Eye (tissue), 1 donor: ENCODE results near the gene EXOSC2.

Source experiments
- DNase-seq: peaks from one replicate; pipeline ENCODE4 v3.0.0-alpha.2; 2015

Gene EXOSC2, protein sequence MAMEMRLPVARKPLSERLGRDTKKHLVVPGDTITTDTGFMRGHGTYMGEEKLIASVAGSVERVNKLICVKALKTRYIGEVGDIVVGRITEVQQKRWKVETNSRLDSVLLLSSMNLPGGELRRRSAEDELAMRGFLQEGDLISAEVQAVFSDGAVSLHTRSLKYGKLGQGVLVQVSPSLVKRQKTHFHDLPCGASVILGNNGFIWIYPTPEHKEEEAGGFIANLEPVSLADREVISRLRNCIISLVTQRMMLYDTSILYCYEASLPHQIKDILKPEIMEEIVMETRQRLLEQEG

DNA sequence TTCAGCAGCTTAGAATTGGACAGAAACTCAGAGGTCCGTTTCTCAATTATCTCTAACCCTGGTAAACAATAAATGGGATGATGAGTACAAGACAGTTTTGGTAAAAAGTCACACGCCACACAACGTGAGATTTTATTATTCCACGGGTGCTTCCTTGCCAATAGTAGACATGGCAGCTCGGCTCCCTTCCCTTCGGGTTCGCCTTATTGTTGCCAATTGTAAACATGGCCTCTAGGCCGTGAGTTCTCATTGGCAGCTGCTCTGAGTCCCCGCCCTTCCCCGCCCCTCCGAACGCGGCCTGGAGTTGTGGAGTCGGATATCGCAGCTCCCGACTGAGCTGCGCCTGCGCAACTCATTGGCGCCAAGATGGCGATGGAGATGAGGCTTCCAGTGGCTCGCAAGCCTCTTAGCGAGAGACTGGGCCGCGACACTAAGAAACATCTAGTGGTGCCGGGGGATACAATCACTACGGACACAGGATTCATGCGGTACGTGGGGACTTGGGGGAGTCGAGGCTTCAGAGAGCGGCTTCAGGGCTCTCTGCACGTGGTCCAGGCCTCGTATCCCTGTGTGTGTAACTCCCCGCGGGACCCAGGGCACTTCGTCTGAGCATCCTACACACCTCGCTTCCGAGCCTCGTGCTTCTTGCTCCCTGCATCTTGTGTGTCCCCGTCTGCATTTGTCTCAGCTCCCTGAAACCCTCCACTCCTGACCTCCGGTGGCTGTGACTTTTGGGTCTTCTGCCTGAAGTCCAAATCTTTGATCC, at the start of gene EXOSC2:
TSS of gene EXOSC2 (plus strand) at position 355 of the 766 bp plus-strand sequence. CDS start at position 367, 12 bp downstream.
- peak; percentile 98 for DNase-seq

DNA sequence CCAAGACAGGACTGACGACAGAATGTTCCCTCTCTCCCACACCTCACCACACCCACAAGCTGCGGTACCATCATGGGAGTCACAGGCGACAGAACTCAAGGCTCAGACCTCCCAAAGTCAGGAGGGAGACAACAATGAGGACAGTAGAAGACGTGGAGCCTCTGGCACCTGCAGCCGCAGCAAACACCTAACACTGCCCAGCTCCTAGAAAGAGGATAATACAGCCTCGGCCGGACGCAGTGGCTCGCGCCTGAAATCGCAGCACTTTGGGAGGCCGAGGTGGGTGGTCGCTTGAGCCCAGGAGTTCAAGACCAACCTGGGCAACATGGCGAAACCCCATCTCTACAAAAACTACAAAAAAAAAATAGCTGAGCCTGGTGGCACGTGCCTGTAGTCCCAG, 42.4 kb upstream of the EXOSC2 start:
- DNase-seq: no peak

DNA sequence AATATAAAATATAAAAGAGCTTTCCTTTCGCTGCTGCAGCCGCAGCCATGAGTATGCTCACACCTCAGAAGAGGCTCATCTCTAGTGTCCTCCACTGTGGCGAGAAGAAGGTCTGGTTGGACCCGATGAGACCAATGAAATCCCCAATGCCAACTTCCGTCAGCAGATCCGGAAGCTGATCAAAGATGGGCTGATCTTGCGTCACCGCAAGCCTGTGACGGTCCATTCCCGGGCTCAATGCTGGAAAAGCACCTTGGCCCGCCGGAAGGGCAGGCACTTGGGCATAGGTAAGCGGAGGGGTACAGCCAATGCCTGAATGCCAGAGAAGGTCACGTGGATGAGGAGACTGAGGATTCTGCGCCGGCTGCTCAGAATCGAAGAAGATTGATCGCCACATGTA, 41.8 kb upstream of the EXOSC2 start:
- no peak for DNase-seq

DNA sequence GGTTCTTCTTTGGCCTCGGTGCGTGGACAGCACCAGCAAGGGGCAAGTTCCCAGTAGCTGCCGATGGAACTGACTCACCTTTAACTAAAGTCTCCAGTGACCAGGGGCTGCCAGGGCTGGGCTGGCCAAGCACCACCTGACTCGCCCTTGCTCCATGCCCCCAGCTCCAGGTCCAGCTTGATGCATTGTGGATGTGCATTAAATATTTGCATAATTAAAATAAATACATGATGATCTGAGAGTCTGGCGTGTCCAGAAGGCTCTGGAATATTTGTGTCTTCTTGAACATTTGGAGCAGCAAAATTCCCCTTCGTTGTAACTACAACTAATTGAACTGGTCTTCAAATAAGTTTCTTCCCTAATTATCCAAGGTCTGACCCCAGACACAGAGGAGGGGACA, 38.7 kb upstream of the EXOSC2 start:
- DNase-seq: no peak

DNA sequence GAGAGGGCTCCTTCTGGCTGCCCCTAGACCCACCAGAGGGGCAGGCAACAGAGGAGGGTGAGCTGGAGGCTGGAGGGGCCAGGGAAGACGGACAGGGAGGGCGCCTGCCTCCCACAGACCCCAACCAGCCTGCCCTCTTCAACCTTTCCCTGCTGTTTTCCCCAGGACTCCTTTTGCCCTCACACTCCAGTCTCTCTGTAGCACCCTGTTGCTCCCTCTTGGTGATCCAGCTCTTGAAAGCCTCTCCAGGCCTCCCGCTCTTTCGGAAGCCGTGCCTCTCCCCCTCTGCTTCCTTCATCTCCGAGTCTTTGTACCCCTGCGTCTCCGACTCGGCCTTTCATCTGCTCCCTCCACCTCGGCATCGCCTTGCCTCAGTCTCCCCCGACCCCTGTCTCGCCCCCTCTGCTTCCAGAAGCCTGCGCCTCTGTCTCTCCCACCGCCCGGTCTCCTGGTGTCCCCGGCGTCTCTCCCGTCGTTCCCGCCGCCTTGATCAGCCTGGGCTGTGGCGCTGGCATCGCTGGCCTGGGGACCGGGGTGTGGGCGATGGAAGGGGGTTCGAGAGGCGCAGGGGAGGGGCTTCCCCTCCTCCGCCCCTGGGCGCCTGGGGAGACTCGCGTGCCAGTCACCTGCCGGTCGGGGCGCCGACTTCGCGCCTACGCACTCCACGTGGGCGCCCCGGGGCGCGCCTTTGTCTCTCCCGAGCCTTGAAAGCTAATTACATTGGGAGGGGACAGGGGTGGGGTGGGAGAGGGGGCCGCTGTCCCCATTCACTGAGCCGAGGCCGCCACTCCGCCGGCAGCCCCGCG, 34.5 kb upstream of the EXOSC2 start:
- DNase-seq: no peak

DNA sequence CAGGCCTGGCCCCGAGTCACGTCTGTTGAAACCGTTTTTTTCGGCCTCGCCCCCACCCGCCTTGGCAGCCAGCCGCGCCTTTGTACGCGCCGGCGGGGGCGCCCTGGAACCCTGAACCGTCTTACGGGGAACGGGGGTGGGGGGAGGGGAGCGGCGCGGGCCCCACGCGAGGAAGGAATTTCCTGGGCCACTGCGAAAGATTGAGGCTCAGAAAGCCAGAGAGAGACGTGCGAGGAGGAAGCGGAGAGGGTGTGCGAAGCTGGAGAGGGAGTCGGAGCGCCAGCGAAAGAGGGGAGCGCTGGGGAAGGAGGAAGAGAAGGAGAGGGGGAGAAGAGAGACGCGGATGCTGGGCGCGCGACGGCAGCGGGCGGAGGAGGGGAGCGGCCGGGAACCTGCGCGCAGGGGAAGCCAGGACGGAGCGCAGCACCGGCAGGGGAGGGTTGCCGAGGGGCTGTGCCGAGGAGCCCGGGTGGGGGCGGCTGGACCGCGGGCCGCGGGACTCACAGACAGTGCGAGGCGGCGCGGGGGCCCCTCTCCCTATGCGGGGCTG, 33.8 kb upstream of the EXOSC2 start:
- DNase-seq: peak; percentile 58

DNA sequence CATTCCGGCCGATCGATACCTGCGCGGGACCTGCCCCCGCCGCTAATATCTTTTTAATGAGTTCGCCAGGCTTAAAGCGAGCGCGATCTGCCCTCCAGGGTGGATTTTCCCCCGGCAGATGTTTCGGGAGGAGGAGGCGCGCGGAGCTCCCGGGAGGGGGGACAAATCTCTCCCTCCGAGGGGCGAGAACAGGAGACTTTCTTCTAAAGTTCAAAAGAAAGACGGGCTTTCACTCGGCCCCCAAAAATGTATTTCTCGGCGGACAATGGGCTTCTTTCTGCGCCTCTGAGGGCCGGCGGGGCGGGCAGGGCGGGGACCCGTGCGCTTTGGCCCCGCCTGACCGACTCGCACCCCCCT, 33.3 kb upstream of the EXOSC2 start:
- DNase-seq: peak; percentile 33

DNA sequence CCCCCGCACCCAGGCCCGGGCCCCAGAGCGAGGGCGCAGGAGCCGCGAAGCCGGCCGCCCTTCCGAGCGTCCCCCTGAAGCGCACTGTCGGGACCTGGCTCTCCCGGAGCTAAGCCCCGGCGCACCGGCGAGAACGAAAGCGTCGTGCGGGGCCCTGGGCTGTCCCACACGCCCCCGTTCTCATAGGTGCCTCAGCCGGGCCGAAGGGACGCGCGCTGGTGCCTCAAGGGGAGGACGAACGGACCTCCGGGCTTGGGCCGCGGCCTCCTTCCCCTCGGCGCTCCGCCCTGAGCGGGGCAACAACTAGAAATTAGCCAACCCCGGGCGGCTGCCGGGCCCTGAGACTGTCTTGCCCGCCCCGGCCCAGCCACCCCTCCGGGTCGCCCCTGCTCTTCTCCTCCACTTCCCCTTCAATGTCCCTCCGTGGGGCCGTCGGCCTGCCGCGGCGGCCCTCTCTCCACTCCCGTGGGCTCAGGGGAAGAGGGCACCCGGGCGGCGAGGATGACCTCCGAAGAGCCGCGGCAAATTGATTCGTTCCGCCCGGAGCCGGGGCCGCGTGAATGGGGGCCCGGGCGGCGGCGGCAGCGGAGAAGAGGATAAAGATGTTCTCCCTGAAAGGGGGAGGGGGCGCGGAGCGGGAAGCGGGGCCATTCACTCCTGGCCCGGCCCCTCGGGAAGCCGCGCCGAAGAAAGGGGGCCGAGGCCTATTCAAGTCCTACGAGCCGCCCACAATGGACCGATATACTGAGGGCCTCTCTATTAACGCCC, 32.7 kb upstream of the EXOSC2 start:
- DNase-seq: peak; percentile 52

DNA sequence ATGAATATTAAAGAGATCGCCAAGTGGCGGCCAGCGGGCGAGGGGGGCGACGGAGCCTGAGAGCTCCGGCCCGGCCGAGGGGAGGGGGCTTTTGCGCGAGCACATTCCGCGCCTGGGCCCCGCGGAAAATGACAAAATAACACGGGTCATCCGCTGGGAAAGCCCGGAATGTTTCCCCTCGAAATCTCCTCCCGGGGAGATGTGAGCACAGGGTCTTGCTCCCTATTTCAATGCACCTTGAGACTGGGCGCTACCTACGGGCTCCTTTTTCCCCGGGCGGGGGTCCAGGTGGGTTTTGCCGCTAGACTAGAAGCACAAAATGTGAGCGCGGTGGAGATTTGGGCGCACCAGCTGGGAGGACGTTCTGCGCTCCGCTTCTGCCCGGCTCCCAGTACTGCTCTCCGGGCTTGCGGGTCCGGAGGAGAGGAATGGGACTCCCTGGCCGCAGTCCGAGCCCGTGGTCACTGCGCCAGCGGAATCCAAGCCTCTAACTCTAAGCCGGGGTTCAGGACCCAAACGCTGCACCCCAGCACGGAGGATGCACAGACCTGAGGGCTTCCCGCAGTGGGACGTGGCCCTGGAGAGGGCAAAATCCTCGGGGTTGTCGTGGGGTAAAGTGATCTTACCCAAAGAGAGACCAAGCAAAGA, 32.0 kb upstream of the EXOSC2 start:
- DNase-seq: peak; percentile 57

DNA sequence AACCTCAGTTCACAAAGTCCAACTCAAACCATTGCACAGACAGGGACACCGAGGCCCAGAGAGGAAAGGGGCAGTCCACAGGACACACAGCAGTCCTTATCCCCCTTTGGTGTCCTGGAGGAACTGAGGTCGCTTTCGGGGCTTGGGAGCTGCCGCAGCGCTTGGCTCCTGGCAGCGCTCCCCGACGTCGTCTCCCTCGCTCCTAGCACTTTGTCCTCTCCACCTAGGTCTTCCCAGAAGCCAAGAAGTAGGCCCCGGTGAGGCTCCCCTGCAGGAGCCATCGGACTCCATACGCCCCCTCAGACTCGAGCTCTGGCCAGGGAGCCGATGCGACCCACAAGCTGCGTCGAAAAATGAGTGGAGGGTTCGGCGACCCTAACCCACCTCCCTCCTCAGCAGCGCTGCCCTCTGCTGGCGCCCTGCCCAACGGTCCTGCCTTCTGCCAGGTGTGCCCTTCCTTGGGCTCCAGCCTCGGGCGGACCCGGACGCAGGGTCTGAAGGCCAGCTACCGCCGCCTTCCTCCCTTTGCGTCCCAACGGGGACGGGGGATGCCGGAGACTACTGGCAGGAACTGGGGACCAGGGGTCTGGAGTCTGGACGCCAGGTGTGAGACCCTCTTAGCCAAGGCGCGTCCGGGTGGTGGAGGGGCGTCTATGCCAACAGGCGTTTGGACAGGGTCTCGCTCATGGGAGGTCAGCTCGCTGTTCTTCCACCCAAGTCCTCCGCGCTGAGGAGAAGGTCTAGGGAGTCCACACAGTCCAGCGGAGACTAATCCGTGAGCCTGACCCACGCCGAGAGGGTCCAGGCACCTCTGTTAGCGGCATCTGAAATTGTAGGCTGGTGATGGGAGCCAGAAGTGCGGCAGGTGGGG, 31.2 kb upstream of the EXOSC2 start:
- DNase-seq: peak; percentile 49

DNA sequence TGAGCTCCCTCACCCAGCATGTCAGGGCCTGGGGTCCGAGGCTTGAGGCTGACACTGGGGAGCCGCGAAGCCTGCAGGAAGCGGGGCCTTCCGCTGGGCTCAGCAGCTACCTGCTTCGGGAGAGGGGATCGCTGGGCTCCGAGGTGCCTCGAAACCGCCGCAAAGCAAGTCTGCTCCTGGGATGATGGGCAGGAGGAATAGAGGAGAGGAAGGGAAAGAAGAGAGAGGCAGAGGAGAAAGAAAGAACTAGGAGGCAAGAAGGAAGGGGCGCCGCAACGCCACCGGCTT, 30.7 kb upstream of the EXOSC2 start:
- DNase-seq: peak; percentile 55

DNA sequence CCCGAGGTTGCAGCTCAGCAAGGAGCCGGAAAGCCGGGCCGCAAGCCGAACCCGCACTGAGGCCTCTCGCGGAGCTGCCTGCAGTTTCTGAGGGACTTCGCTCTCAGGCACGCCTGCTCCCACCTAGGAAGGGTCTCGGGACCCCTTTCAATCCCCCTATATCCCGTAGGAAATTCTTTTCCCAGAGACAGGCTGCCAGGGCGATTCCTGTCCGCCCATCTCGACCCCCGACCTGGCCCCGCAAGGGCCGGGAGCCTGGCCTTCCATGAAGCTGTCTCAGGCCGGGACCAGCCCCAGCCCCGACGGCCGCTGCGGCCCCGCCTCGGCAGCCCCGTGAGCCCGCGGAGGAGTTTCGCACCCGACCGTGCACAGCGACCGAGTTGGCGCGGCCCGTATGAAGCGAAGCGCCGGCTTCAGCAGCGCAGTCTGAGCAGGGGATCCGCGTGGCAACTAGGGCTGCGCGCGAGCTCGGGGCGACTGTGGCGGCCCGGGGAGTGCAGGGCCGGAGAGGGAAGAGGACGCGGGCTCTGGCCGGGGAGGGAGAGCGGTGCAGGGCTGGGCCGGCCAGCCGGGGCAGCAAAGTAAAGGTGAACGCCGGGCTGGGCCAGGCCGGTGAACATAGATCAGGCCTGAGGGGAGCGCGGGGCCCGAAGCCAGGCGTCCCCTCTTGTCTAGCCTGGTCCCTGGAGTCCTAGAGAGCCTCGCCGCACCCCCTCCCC, 30.2 kb upstream of the EXOSC2 start:
- peak; percentile 57 for DNase-seq

DNA sequence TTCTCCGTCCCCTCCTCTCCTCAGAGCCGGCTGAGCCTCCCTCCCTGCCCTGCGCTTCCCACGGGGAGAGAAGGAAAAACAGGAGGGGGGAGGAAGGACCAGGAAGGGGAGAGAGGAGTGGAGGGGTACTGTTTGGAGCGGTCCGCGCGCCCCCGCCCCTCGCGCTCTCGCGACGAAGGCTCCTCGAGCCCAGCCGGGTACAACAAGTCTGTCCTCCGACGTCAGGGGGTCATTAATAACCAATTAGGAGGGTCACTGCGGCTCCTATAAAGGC, 29.7 kb upstream of the EXOSC2 start:
- peak; percentile 55 for DNase-seq

DNA sequence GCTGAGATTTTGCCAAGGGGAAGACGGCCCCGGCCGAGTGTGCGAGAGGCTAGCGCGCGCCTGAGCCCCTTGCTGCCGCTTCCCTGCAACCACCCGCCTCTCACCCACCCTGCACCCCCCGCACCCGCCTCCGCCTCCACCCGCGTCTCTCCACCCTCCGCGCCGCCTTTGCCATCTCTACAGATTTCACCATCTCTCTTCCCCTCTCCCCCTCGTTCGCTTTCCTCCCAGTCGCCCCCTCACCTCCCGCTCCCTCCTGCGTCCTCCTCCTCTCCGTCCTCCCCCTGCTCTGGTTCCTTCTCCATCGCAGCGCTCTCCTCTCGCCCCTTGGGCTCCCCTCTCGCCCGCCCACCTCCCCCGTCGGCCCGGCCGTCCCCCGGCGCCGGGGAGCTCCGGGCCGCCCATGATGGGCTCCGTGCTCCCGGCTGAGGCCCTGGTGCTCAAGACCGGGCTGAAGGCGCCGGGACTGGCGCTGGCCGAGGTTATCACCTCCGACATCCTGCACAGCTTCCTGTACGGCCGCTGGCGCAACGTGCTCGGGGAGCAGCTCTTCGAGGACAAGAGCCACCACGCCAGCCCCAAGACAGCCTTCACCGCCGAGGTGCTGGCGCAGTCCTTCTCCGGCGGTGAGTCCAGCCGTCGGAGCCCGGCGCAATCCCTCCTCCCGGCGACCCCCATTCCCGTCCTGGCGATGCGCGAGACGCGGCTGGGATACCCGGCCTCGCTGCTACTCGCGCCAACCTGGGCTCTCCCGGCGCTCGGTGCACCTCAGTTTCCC, 29.1 kb upstream of the EXOSC2 start, which contains the start of gene PRDM12:
TSS of gene PRDM12 (plus strand) at position 344 of the 778 bp plus-strand sequence. CDS start at position 404, 60 bp downstream.
- DNase-seq: peak; percentile 43

DNA sequence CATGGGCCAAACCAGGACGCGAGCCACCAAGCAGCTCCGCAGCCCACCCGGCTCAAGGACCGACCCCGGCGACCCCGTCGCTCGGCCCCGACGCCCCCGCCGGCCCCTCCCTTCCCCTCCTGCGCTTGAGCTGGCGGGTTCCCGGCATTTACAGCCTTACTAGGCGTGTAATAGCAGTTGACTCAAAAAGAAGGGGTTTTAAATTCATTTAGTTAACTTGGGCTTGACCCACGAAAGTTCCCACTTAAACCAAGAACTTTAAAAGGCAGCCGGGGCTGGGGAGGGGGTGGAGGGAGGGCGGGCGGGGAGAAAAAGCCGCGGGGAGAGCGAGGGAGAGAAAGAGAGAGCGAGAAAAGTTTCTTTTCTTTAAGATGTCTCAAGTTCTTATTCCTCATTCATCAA, 28.6 kb upstream of the EXOSC2 start:
- DNase-seq: no peak

DNA sequence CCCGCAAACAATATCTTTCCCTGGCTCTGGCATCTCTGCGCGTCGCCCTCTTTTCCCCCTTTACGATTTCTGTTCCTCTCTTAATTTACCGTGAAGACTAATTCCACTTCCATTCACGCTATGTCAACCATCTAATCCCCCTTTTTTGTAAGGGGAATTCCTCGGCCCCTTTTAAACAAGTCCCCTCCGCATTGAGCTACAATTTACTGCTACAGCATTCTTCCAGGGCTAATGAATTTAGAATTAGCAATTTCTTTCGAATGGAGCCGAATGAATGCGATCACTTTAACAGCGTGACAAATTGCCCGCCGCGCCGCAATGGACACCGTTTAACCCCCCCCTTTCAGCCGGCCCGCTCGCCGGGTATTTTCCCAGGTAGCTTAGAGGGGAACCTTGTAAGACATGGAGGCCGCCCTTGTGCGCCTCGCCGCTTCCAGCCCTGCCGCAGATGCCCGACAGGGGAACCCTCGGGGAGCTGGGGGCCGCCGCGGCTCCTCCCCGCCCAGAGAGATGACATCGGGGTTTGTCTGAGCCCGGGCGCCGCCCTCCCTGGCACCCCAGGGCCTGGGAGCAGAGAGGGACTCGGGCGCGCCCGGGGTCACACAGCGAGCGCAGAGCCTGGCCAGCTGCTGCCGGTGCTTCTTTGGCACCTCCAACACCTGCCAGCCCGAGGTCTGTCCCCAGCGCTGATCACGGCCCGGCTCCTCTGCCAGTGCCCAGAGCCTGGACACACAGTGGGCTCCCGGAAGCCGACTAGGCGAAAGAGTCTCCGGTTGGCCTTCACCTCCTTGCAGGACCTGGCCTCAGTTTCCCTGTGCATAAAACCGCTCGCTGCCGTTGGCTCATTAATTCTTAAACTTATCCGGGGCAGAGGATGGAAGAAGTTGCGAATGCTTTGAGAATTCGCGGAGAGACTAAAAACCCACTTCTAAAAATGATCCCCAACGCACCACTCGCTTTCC, 27.9 kb upstream of the EXOSC2 start:
- peak; percentile 52 for DNase-seq

DNA sequence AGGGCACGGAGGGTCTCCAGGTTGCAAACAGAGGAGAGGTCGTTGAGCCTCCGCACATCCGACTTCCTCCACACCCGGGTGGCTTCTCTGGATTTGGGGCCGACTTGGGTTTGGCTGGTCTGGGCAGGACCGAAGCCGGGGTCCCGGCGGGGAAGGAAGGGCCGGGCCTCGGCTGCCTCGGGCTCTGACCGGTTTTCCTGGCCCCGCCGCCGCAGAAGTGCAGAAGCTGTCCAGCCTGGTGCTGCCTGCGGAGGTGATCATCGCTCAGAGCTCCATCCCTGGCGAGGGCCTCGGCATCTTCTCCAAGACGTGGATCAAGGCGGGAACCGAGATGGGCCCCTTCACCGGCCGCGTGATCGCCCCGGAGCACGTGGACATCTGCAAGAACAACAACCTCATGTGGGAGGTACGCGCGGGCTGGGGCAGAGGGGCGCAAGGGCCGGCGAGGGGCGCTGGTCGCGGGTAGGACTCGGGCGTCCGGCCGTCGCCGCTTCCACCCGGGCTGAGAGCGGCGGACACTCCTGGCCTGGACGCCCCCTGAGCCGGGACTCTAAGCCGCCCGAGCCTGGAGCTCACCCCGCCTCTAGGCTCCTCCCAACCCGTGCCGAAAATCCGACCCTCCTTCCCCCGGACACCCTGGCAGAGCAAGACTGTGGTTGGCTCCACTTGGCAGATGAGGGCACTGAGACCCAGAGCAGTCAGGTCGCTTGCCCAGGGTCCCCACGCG, 27.0 kb upstream of the EXOSC2 start:
- peak; percentile 50 for DNase-seq

DNA sequence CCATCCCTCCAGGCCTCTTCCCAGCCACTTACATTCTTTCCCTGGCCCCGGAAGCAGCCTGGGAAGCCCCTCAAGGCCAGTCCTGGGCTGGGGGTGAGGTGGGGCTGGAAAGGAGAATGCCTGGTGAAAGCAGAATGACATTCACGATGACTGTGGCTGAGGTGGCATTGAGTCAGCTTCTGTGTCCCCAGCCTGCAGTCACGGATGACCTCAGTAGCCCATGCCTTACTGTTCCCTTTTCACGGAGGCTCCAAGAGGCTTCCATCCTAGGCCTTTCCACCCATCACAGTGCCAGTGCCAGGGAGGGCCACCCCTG, 26.5 kb upstream of the EXOSC2 start:
- DNase-seq: no peak
